H1 (cell line): ENCODE results near the gene SLC38A2. TPM values are rescaled to one million over a fixed set of nuclear protein-coding genes. Genes with fewer than 3 reads are reported as not detected.

Experiments
- CTCF ChIA-PET: fragments of 300-600 bp; sonication (Branson Sonifier 250); formaldehyde crosslinking; loops from one replicate; lab custom pipeline; 2021; ENCODE audit not compliant: partially characterized antibody; lab: Charles Lee
- POLR2A ChIA-PET: fragments of 300-600 bp; sonication (Branson Sonifier 250); formaldehyde crosslinking; loops from one replicate; lab custom pipeline; 2021; ENCODE audit warnings: inconsistent platforms; ENCODE audit not compliant: partially characterized antibody; lab: Charles Lee
- DNase-seq, 2 experiments: peaks; one replicate each; pipeline versions ENCODE4 v3.0.0 to v3.0.0-alpha.2; 2010 to 2022; ENCODE audit warnings: low spot score in 2 of 2, low read depth in 1 of 2, mixed read lengths in 1 of 2
- FAIRE-seq: peaks from 2 replicates; lab custom pipeline; 2011; peaks lifted over from hg19 to GRCh38; lab: Jason Lieb, UNC
- H2AFZ ChIP-seq: 2 replicates; pipeline ENCODE4 v1.8.1; 2012; ENCODE audit warnings: low read length, inconsistent platforms
- H2AK5ac ChIP-seq: 2 replicates; pipeline ENCODE4 v1.6.1; 2013; ENCODE audit warnings: low read depth, low read length
- H2BK120ac ChIP-seq: replicated peaks from 2 replicates; pipeline ENCODE3; 2013; ENCODE audit warnings: low read depth, low read length, inconsistent platforms
- H2BK12ac ChIP-seq: 2 replicates; pipeline ENCODE4 v1.6.1; 2013; ENCODE audit warnings: low read depth, low read length
- H2BK15ac ChIP-seq: 2 replicates; pipeline ENCODE4 v1.6.1; 2013; ENCODE audit warnings: low read length
- H2BK20ac ChIP-seq: 2 replicates; pipeline ENCODE4 v1.6.1; 2013; ENCODE audit warnings: low read length
- H2BK5ac ChIP-seq: 2 replicates; pipeline ENCODE4 v1.6.1; 2013; ENCODE audit warnings: low read depth, low read length
- H3K14ac ChIP-seq: 2 replicates; pipeline ENCODE4 v1.6.1; 2013; ENCODE audit warnings: inconsistent platforms; ENCODE audit not compliant: insufficient read length
- H3K18ac ChIP-seq: 2 replicates; pipeline ENCODE4 v1.6.1; 2013; ENCODE audit warnings: low read length; ENCODE audit errors: extremely low read depth
- H3K23ac ChIP-seq: 2 replicates; pipeline ENCODE4 v1.6.1; 2013; ENCODE audit warnings: inconsistent platforms; ENCODE audit not compliant: insufficient read length
- H3K23me2 ChIP-seq: 2 replicates; pipeline ENCODE4 v1.6.1; 2013; ENCODE audit warnings: low read depth, low read length
- H3K27ac ChIP-seq: 2 replicates; pipeline ENCODE4 v1.6.1; 2011; ENCODE audit warnings: low read depth, low read length, inconsistent platforms
- H3K27me3 ChIP-seq, 4 experiments: replicated peaks in 1 of 4; 1 replicate in 1 of 4; 2 replicates in 3 of 4; pipeline versions ENCODE4 v1.6.1 to v1.8.1; 2011 to 2013; ENCODE audit warnings: low read length in 3 of 4, mild to moderate bottlenecking in 3 of 4, inconsistent platforms in 2 of 4, mixed read lengths in 2 of 4, moderate library complexity in 1 of 4; ENCODE audit not compliant: control insufficient read depth in 3 of 4, insufficient read depth in 3 of 4; ENCODE audit errors: extremely low read depth in 1 of 4
- H3K36me3 ChIP-seq, 4 experiments: 2 replicates each; pipeline versions ENCODE4 v1.6.1 to v1.8.1; 2011 to 2013; ENCODE audit warnings: mild to moderate bottlenecking in 4 of 4, low read length in 3 of 4, moderate library complexity in 2 of 4, control low read depth in 1 of 4, inconsistent platforms in 1 of 4; ENCODE audit not compliant: insufficient read depth in 4 of 4, control insufficient read depth in 2 of 4
- H3K4ac ChIP-seq: replicated peaks from 2 replicates; pipeline ENCODE3; 2013; ENCODE audit warnings: low read length, low read depth, mixed read lengths, inconsistent platforms; ENCODE audit not compliant: insufficient read length
- H3K4me1 ChIP-seq, 4 experiments: replicated peaks in 1 of 4; 1 replicate in 1 of 4; 2 replicates in 3 of 4; pipeline versions ENCODE4 v1.6.1 to v1.8.1; 2011 to 2013; ENCODE audit warnings: low read length in 3 of 4, inconsistent platforms in 2 of 4, mixed read lengths in 1 of 4; ENCODE audit not compliant: insufficient read depth in 4 of 4, control insufficient read depth in 3 of 4
- H3K4me2 ChIP-seq, 2 experiments: 2 replicates each; pipeline versions ENCODE4 v1.6.1 to v1.8.1; 2011 to 2013; ENCODE audit warnings: low read depth in 2 of 2, low read length in 2 of 2, control low read depth in 1 of 2, inconsistent platforms in 1 of 2, mild to moderate bottlenecking in 1 of 2; ENCODE audit not compliant: insufficient read depth in 1 of 2
- H3K4me3 ChIP-seq, 4 experiments: fragments of 200-600, 300-600 bp in 1 of 4; sonication (generic), shearing (Covaris generic), sonication (Bioruptor Twin) in 1 of 4; 2 replicates each; pipeline versions ENCODE4 v1.5.1 to v1.8.1; 2011 to 2016; ENCODE audit warnings: low read length in 4 of 4, low read depth in 3 of 4, control low read depth in 2 of 4, inconsistent platforms in 2 of 4, mild to moderate bottlenecking in 2 of 4, mixed read lengths in 1 of 4, moderate library complexity in 1 of 4; ENCODE audit not compliant: insufficient read depth in 2 of 4; ENCODE audit errors: extremely low read depth in 1 of 4
- H3K56ac ChIP-seq: replicated peaks from 2 replicates; pipeline ENCODE3; 2013; ENCODE audit warnings: low read depth, mild to moderate bottlenecking, mixed read lengths, low read length, inconsistent platforms; ENCODE audit not compliant: insufficient read length
- H3K79me1 ChIP-seq: 2 replicates; pipeline ENCODE4 v1.6.1; 2013; ENCODE audit warnings: low read depth, low read length, control low read depth
- H3K79me2 ChIP-seq, 2 experiments: 2 replicates each; pipeline versions ENCODE4 v1.6.1 to v1.8.1; 2012 to 2013; ENCODE audit warnings: low read length in 2 of 2, mild to moderate bottlenecking in 2 of 2, inconsistent platforms in 1 of 2; ENCODE audit not compliant: insufficient read depth in 2 of 2, control insufficient read depth in 1 of 2
- H3K9ac ChIP-seq, 4 experiments: replicated peaks in 1 of 4; 1 replicate in 1 of 4; 2 replicates in 3 of 4; pipeline versions ENCODE4 v1.6.1 to v1.8.1; 2011 to 2013; ENCODE audit warnings: low read depth in 3 of 4, low read length in 3 of 4, control low read depth in 2 of 4, mild to moderate bottlenecking in 2 of 4, moderate library complexity in 2 of 4, inconsistent platforms in 1 of 4; ENCODE audit errors: extremely low read depth in 1 of 4
- H3K9me3 ChIP-seq, 2 experiments: 2 replicates each; pipeline versions ENCODE4 v1.6.1 to v1.8.1; 2012 to 2013; ENCODE audit warnings: mild to moderate bottlenecking in 2 of 2, moderate library complexity in 2 of 2, control low read depth in 1 of 2, inconsistent platforms in 1 of 2, low read depth in 1 of 2, low read length in 1 of 2, mixed read lengths in 1 of 2; ENCODE audit not compliant: insufficient read depth in 2 of 2
- H4K20me1 ChIP-seq, 2 experiments: replicated peaks in 1 of 2; 2 replicates each; pipeline versions ENCODE3 to v1.8.1; 2011 to 2013; ENCODE audit warnings: inconsistent platforms in 2 of 2, low read length in 2 of 2, mild to moderate bottlenecking in 1 of 2; ENCODE audit not compliant: insufficient read depth in 2 of 2, control insufficient read depth in 1 of 2
- H4K5ac ChIP-seq: 2 replicates; pipeline ENCODE4 v1.6.1; 2013; ENCODE audit warnings: low read length, low read depth, mixed read lengths, inconsistent platforms; ENCODE audit not compliant: insufficient read length
- H4K8ac ChIP-seq: 2 replicates; pipeline ENCODE4 v1.8.0; 2013; ENCODE audit warnings: mild to moderate bottlenecking, moderate library complexity, low read length, inconsistent platforms; ENCODE audit not compliant: insufficient read depth; ENCODE audit errors: extremely low read depth
- H4K91ac ChIP-seq: replicated peaks from 2 replicates; pipeline ENCODE3; 2013; ENCODE audit warnings: low read length, mixed read lengths, inconsistent platforms; ENCODE audit not compliant: insufficient read length
- JUN ChIP-seq: IDR thresholded peaks from 2 replicates; pipeline ENCODE4 v1.6.1; 2011; ENCODE audit warnings: low read depth, mild to moderate bottlenecking, improper control_type of control experiment, low read length
- JUND ChIP-seq: IDR thresholded peaks from 2 replicates; pipeline ENCODE4 v1.6.1; 2011; ENCODE audit warnings: mild to moderate bottlenecking, improper control_type of control experiment, low read length
- KDM4A ChIP-seq: IDR thresholded peaks from one replicate; pipeline ENCODE4 v1.7.1; 2012; ENCODE audit warnings: low read depth, mild to moderate bottlenecking, moderate library complexity, low read length, inconsistent platforms; ENCODE audit not compliant: severe bottlenecking
- POLR2A ChIP-seq, 2 experiments: IDR thresholded peaks; 1 replicate in 1 of 2; 2 replicates in 1 of 2; pipeline ENCODE4 v1.6.1; 2011; ENCODE audit warnings: low read depth in 2 of 2, low read length in 2 of 2, mild to moderate bottlenecking in 2 of 2; ENCODE audit errors: control extremely low read depth in 1 of 2
- POLR2AphosphoS5 ChIP-seq: IDR thresholded peaks from 2 replicates; pipeline ENCODE4 v1.6.1; 2011; ENCODE audit warnings: low read depth, low read length
- SAP30 ChIP-seq: fragments of 300-600 bp; sonication (generic); IDR thresholded peaks from 2 replicates; pipeline ENCODE4 v1.7.1; 2012; ENCODE audit warnings: low read length, moderate library complexity, mild to moderate bottlenecking, inconsistent platforms; ENCODE audit not compliant: insufficient read depth, insufficient replicate concordance
- TBP ChIP-seq: IDR thresholded peaks from 2 replicates; pipeline ENCODE4 v1.6.1; 2011; ENCODE audit warnings: low read depth, low read length, improper control_type of control experiment
- polyA plus RNA-seq, 7 experiments: library from polyadenylated mRNA; depleted of rRNA in 3 of 7; stranded (reverse) in 5 of 7; unstranded in 2 of 7; fragments of >200 nt in 5 of 7; fragments of 200-250 nt in 2 of 7; gene quantifications; 1 replicate in 5 of 7; 2 replicates in 1 of 7; 4 replicates in 1 of 7; pipeline versions ENCODE4 v1.2.1 to v1.2.3, GENCODE V29; 2011 to 2013; ENCODE audit warnings: missing spikeins in 2 of 7, mixed read lengths in 2 of 7
- total RNA-seq: library from RNA; stranded (reverse); fragmentation: NEBNext Ultra II Directional; extraction: Animal tissue kit (Norgen Biotek cat#: 25700); gene quantifications from 2 replicates; pipeline ENCODE4 v1.2.1, GENCODE V29; 2021
- TF ChIP-seq, protein P1 (sequence below): IDR thresholded peaks from 2 replicates; pipeline ENCODE4 v1.6.1; 2011; ENCODE audit warnings: low read depth, mild to moderate bottlenecking, low read length; ENCODE audit not compliant: insufficient read depth
- TF ChIP-seq, protein P2 (sequence below): IDR thresholded peaks from 2 replicates; pipeline ENCODE4 v1.6.1; 2012; ENCODE audit warnings: low read length, inconsistent platforms
- TF ChIP-seq, protein P3 (sequence below): IDR thresholded peaks from 2 replicates; pipeline ENCODE4 v1.6.1; 2012; ENCODE audit warnings: inconsistent platforms

SLC38A2 gene
- total and polyA plus RNA-seq, 2 of the 8 experiments (the other 6 are each of a cell fraction or from before 2014, with no cell fraction given): 163 to 684 TPM

DNA sequence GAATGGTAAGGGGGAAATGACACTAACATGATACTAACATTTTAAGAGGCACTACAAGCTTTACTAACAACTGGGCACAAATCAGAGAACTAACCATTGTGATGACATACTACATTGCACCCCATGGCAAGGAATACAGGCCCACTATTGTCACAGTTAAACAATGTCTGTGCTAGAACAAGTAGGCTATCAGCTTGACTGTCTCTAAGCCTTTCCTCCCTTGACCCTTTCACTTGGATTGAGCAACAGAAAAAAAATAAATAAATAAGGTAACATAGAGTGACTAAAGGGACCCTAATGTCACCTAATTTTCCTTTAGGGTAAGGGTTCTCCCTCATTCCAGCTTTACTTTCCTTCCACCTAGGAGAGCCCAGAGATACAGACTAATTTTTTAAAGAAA lies 4.4 kb downstream of the SLC38A2 start:
- FAIRE-seq (no peak), DNase-seq (no peak)
- TF ChIP-seq, protein P1, sequence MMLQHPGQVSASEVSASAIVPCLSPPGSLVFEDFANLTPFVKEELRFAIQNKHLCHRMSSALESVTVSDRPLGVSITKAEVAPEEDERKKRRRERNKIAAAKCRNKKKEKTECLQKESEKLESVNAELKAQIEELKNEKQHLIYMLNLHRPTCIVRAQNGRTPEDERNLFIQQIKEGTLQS: no peak
- TF ChIP-seq JUN (no peak), TBP (no peak), JUND (no peak), SAP30 (no peak), POLR2A (IDR thresholded peaks at IDR 0.05; ENCODE audit: control extremely low read depth in 1 of 2, low read depth in 2 of 2, low read length in 2 of 2) (0 out of 3 replicates have a peak, but pooled peaks of 1 of the 2 experiments have one; percentile 44), KDM4A (no peak), POLR2AphosphoS5 (peak; percentile 17; the same call in 1 of the 2 replicates)
- TF ChIP-seq, protein P2, sequence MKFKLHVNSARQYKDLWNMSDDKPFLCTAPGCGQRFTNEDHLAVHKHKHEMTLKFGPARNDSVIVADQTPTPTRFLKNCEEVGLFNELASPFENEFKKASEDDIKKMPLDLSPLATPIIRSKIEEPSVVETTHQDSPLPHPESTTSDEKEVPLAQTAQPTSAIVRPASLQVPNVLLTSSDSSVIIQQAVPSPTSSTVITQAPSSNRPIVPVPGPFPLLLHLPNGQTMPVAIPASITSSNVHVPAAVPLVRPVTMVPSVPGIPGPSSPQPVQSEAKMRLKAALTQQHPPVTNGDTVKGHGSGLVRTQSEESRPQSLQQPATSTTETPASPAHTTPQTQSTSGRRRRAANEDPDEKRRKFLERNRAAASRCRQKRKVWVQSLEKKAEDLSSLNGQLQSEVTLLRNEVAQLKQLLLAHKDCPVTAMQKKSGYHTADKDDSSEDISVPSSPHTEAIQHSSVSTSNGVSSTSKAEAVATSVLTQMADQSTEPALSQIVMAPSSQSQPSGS: no peak
- TF ChIP-seq, protein P3, sequence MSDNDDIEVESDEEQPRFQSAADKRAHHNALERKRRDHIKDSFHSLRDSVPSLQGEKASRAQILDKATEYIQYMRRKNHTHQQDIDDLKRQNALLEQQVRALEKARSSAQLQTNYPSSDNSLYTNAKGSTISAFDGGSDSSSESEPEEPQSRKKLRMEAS: no peak
- Histone ChIP-seq H2BK15ac (no peak overlapping the region), H3K27me3 (no peaks in the 10 kb centered on the region), H3K4me3 (peak overlapping the region in 1 of 4 experiments; percentile 87; a peak in 2 of 8 replicates), H2BK12ac (no peak overlapping the region), H3K9me3 (no peaks in the 10 kb centered on the region), H3K4me1 (peaks cover 0 to 7% (median 1%) of the 10 kb centered on the region in 4 experiments; a peak in 2 of 7 replicates), H4K91ac (no peak overlapping the region), H3K9ac (no peak overlapping the region), H3K36me3 (peaks cover 53 to 85% (median 80%) of the 10 kb centered on the region in 4 experiments), H4K5ac (no peak overlapping the region), H3K18ac (no peak overlapping the region; the same call in 1 of the 2 replicates), H3K79me2 (peaks cover 29 to 77% of the 10 kb centered on the region in 2 experiments), H4K8ac (no peak overlapping the region), H3K23me2 (peaks cover 7% of the 10 kb centered on the region; the same call in 1 of the 2 replicates), H2BK5ac (no peak overlapping the region), H3K4ac (no peak overlapping the region), H3K27ac (no peak overlapping the region), H2AFZ (no peak overlapping the region), H2BK120ac (no peak overlapping the region), H2BK20ac (no peak overlapping the region), H3K56ac (no peak overlapping the region), H2AK5ac (no peak overlapping the region), H4K20me1 (peaks cover 46 to 48% of the 10 kb centered on the region in 2 experiments), H3K79me1 (0 out of 2 replicates have a peak, but pooled peaks cover 2% of the 10 kb centered on the region), H3K23ac (no peak overlapping the region), H3K4me2 (peak overlapping the region; percentile 59 to 82; a peak in 3 of 4 replicates), H3K14ac (no peak overlapping the region)
- ChIA-PET POLR2A (interaction anchor here (0.8 to 12.8 kb wide), 21 partner anchors 11 to 301 kb away, joined by 3 to 263 read pairs (median 3); partner anchors contain the start of gene SLC38A1), CTCF (interaction anchor here (1.2 kb wide), 1 partner anchor 308 kb away, joined by 3 read pairs; no protein-coding TSS in a partner anchor)
